Bone marrow (tissue), 2 donors: ENCODE measurements around the gene ANKRD13C.
"Not testable (repeated sequence)": the region's sequence is repeated elsewhere in the genome, so short reads cannot be mapped to it uniquely, and the experiment has no call there.

Experiments used
- DNase-seq, 2 donors: peaks; one replicate each; lab custom pipeline; 2025; lab: John Stamatoyannopoulos, UW

The ANKRD13C gene

DNA sequence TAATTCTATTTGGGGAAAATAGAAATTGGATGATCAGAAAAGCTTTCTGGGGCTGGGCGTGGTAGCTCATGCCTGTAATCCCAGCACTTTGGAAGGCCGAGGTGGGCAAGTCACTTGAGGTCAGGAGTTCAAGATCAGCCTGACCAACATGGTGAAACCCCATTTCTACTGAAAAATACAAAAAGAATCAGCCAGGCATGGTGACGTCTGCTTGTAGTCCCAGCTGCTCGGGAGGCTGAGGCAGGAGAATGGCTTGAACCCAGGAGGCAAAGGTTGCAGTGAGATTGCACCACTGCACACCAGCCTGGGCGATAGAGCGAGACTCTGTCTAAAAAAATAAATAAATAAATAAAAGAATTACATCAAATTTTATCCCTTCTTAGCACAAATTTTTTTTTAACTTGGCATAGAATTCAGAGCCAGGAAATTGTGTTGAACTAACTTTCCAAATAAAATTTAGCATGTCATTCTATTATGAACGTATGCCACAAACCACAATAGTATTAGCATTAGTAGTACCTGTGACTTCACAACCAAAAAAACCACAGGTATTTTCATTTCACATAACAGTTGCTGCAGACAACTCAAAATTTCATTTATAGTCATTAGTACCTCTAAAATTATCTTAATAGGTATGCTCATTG is 4.5 kb upstream of the ANKRD13C start:
- no peak for DNase-seq

DNA sequence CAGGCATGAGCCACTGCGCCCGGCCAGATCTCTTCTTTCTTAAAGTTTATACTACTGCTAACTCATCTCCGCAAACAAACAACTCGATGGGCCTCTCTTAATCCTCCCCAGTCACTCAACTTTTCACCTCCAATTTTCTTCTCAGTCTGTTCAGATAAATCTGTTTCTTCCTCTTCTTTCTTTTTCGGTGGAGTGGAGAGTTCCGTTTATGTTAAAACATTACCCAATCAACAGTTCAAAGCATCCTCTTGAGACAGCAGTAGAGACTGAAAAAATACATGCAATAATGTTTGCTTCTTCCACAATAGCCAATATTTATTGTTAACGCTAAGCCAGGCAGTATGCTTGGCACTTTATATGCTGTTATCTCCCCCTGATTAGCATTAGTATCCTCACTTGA is 1.4 kb upstream of the ANKRD13C start:
- DNase-seq = no peak

GRCh38 chr1:70355111-70355407 is 537 bp upstream of the ANKRD13C start:
- DNase-seq = no peak

- peak in 1 of 2 donors; percentile 52 for DNase-seq
Measured at GRCh38 chr1:70353601-70354331, 756 bp downstream of the ANKRD13C start.

- DNase-seq = no peak
Measured at GRCh38 chr1:70353044-70353443, 1.5 kb downstream of the ANKRD13C start.

DNA sequence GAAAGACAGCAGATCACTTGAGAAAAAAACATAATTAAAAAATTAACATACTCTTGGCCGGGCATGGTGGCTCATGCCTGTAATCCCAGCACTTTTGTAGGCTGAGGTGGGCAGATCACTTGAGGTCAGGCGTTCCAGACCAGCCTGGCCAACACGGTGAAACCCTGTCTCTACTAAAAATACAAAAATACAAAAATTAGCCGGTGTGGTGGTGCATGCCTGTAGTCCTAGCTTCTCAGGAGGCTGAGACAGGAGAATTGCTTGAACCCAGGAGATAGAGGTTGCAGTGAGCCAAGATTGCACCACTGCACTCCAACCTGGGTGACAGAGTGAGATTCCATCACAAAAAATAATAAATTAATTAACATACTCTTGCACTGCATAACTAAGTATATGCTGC is 4.7 kb downstream of the ANKRD13C start:
- DNase-seq = not testable (repeated sequence)

- DNase-seq = no peak
Measured at GRCh38 chr1:70348399-70349165, 5.9 kb downstream of the ANKRD13C start.

GRCh38 chr1:70339644-70340043 is 14.9 kb downstream of the ANKRD13C start:
- DNase-seq = not testable (repeated sequence)

GRCh38 chr1:70336050-70336449 is 18.5 kb downstream of the ANKRD13C start:
- no peak for DNase-seq

- DNase-seq = no peak
Measured at GRCh38 chr1:70334436-70334835, 20.1 kb downstream of the ANKRD13C start.

DNA sequence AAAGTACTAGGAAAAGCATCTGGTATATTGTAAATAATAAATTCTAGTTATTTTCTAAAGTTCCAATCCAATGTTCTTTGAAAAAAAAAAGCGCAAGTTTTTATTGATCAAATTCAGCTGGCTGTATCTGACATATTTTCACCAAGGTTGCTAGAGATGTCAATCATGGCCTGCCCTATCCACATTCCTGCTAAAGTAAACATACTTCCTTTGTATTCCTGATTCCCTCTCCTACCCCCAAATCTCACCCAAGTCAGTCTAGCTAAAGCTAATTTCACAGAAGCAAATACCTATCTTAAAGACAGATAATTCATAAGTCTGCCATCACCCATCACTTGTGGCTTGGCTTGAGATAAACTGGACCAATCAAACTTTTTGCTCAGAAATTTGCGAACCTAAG is 21.3 kb downstream of the ANKRD13C start:
- no peak for DNase-seq

DNA sequence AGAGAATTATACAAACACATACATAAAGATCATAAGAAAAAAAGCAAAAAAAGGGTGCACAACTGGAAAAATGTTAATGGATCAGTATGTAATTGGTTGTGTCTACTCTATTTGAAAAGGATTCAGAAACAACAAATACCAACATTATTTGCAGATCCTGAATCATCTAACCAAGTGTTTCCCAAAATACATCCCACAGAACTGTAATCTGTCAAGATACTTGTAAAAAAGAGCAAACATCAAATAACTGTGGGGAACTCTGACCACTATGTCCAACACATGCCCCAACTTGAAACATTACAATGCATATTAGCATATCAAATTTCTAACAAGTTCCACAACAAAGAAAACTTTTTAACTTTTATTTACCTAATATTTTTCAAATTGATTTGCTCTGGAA is 22.6 kb downstream of the ANKRD13C start:
- DNase-seq = no peak

DNA sequence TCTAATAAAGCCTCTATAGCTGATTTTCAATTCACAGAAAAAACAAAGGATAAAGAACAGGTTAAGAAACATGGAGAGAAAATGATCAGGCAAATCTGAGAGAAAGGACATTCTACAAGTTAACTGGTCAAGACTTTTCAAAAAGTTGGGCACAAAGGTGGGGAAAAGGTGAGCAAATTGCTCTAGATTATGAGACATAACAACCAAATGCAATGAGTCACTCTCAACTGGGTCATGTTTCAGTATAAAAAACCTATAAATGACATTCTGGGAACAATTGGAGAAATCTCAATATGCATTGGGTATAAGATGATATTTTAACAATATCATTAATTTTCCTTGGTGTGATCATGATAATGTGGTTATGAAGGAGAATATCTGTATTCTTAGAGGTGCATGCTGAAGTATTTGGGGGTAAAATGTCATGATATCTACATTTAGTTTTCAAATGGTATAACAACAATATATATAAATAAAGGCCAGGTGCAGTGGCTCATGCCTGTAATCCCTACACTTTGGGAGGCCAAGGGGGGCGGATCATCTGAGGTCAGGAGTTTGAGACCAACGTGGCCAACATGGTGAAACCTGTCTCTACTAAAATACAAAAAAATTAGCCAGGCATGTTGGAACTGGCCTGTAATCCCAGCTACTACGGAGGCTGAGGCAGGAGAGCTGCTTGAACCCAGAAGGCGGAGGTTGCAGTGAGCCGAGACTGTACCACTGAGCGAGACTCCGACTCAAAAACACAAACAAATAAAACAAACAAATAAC is 27.0 kb downstream of the ANKRD13C start:
- DNase-seq = no peak

GRCh38 chr1:70324683-70325082 is 29.8 kb downstream of the ANKRD13C start:
- DNase-seq = no peak

GRCh38 chr1:70319750-70320149 is 34.8 kb downstream of the ANKRD13C start:
- DNase-seq = no peak

DNA sequence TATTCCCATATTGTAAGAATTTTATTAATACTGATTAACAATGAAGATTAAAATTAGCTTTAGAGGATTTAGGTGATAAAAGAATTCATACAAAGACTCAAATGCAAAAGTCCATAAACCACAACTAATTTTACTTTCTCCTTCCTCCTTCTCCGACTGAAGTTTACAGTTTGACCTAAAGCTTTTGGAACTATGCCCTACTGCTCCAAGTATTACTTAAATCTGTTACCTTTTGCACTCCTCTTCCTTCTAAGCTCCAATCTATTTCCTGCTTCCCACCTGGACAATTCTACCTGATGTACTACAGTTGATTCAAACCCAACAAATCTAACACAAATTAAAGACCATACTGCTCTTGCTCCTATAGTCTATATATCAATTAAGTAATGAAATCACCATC is 36.3 kb downstream of the ANKRD13C start:
- no peak for DNase-seq

DNA sequence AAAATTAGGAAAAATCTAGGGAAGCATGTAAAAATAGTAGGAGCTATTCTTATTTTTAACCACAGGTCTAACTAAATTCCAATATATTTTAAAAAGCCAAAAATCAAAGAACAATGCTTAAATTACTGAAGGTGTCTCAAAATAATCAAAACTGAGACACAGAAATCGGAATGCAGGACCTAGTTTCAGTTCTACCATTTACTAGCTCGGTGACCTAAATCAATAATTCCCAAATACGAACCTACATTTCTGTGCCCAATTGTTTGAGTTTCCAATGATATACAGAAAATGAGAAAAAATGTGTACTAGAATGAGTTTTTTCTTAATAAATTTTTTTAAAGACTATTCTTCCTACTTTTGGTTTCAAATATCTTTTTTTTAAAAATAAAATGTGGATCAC is 37.4 kb downstream of the ANKRD13C start:
- DNase-seq = no peak

DNA sequence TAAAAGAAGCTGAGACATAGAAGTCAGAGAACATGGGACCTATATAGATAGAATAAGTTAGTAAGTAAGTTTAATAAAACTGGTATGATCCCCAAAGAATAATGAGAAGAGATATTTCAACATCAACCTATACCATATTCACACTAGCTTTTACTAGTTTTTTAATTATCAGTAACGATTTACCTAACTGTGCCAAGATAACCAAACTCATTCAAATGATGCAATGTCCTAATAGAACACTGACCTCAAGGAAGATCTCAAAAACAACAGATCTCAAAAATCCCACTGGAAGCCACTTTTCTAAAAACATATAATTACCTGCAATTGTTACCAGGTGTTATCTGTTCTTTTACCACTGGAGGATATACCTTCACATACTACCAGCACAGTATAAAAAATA is 38.7 kb downstream of the ANKRD13C start:
- DNase-seq = no peak

- no peak for DNase-seq
Measured at GRCh38 chr1:70314706-70315304, 39.7 kb downstream of the ANKRD13C start.

DNA sequence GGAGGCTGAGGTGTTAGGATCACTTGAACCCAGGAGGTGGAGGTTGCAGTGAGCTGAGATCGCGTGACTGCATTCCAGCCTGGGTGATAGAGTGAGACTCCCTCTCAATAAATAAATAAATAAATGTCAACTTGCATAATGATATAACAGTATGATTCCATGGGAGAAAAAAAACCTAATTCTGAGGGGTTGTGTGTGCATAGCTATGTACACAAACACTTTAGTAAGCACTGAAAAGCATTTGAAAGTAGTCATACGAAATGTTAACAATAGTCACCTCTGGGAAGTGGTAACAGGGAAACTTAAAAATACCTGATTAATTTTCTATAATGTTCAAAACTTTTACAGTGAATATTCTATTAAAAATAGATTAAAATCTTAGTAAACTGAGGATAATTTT is 43.2 kb downstream of the ANKRD13C start:
- DNase-seq = no peak

GRCh38 chr1:70299472-70299871 is 55.0 kb downstream of the ANKRD13C start:
- no peak for DNase-seq

- no peak for DNase-seq
Measured at GRCh38 chr1:70295749-70296148, 58.8 kb downstream of the ANKRD13C start.
